Mammary epithelial cell (primary cell): ENCODE results near the gene GLRA3.

ENCODE experiments used
- CTCF ChIP-seq, 2 donors: IDR thresholded peaks in 1 of 2; conservative IDR thresholded peaks in 1 of 2; 2 replicates each; pipeline ENCODE4 v1.5.1; 2011 to 2012; ENCODE audit warnings: inconsistent platforms in 2 of 2, low read length in 2 of 2, mild to moderate bottlenecking in 2 of 2, control low read depth in 1 of 2, low read depth in 1 of 2; ENCODE audit not compliant: insufficient read depth in 1 of 2; ENCODE audit errors: extremely low read depth in 1 of 2
- EZH2 ChIP-seq: IDR thresholded peaks from 2 replicates; pipeline ENCODE4 v1.6.1; 2012; ENCODE audit warnings: low read length, inconsistent platforms, borderline replicate concordance

GRCh38 chr4:174871407-174871806 is 42.4 kb upstream of the GLRA3 start:
- no peak for TF ChIP-seq EZH2
- TF ChIP-seq CTCF (conservative IDR thresholded peaks at IDR 0.05 in 1 of 2, IDR thresholded peaks at IDR 0.05 in 1 of 2; ENCODE audit: extremely low read depth in 1 of 2, insufficient read depth in 1 of 2, low read depth in 1 of 2, low read length in 2 of 2): no peak
